Ecto neural progenitor cell (in vitro differentiated cells): ENCODE data around the gene LGR5.
"Not testable (repeated sequence)": the region's sequence is repeated elsewhere in the genome, so short reads cannot be mapped to it uniquely, and the experiment has no call there.

Experiments used
- DNase-seq: peaks from one replicate; pipeline ENCODE4 v3.0.0-alpha.2; 2018; ENCODE audit warnings: low spot score

The LGR5 gene

DNA sequence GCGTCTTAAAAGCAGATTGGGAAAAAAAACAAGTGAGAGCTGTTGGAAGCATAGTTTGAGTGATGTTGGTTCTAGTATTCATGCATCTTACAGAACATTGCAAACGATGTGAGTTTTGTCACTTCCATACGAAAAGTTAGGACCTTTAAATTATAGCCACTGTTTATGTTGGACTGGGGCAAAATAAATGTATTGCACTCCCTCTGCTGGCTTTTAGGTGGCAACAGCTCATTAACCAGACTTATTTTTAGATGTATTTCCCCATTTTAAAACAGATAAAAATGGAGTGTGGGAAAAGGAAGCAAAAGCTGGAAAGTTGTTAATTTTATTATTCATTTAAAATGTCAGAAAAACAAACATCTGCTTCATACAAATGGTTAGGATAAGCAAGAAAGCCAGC is 111.9 kb downstream of the LGR5 start:
- DNase-seq, result no peak

DNA sequence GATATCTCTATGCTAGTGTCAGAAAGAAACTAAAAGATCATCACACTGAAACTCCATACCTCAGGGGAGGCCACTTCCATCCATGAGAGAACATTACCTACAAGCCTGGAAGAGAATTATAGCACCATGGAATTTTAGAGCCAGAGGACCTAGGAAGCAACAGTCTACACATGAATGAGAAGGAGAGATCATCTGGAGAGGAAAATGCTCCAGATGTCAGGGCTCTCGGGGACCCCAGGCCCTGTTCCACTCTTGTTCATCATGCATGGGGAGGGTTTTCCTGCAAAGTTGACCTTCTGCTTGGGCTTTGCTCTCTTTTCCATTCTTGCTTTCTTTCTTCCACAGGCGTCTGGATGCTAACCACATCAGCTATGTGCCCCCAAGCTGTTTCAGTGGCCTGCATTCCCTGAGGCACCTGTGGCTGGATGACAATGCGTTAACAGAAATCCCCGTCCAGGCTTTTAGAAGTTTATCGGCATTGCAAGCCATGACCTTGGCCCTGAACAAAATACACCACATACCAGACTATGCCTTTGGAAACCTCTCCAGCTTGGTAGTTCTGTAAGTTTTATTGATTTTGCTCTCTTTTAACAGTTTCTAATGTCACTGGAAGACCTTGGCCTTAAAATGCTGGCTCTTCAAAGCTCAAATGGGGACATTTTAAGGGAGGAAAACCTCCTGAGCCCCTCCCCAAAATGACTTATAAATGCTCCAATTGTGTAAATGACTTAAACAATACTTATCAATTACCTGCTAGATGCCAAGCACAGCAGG is 113.3 kb downstream of the LGR5 start:
- DNase-seq, result no peak

DNA sequence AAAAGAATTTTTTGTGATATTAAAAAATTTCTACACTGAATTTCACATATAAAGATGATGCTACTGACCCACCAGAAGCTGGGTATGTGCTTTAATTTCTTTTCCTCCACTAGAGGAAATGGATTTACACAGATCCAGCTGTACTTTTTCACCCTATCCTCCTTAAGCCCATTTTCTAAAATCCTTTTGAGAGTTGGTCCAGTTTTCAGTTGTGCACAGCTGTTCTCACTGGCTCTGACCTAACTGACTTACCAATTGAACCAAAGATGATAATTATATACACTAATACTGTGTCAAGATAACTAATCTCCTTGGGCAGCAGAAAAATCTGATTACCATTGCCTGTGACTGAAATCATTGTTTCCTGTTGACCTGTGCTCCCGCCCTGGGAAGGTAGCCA is 115.6 kb downstream of the LGR5 start:
- DNase-seq, result no peak

DNA sequence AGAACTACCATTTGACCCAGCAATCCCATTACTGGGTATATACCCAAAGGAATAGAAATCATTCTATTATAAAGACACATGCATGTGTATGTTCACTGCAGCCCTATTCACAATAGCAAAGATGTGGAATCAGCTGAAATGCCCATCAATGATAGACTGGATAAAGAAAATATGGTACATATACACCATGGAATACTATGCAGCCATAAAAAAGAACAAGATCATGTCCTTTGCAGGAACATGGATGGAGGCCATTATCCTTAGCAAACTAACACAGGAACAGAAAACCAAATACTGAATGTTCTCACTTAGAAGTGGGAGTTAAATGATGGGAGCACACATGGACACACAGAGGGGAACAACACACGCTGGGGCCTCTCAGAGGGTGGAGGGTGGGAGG is 116.2 kb downstream of the LGR5 start:
- not testable (repeated sequence) for DNase-seq

DNA sequence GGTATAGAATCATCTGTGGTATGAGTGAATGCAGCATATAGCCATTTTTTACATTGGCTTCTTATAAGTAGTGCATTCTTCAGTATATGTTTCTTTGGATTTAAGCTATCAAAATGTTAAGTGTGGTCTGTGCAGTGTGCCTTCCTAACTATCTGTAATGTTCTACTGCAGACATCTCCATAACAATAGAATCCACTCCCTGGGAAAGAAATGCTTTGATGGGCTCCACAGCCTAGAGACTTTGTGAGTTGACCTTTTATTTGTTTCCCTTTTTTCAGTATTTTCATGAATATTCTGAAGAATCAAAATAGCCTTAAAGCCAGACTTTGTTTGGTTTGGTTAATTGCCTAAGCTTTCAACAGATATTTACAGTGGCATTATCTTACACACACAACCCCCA is 116.8 kb downstream of the LGR5 start:
- no peak for DNase-seq

DNA sequence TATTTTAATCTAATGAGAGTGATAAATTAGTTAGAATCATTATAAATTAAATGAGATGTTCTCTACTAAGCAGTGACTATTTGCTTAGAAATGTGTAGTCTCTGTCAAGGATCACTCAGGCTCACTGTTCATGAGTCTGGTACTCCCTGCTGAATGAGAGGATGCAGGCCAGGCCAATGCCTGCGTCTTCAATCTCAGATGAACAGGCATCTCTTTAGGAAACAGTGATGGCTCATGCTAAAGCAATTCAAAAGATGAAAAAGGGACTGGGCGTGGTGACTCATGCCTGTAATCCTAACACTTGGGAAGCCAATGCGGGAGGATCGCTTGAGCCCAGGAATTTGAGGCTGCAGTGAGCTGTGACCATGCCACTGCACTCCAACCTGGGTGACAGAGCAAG is 117.3 kb downstream of the LGR5 start:
- DNase-seq, result peak; percentile 53

DNA sequence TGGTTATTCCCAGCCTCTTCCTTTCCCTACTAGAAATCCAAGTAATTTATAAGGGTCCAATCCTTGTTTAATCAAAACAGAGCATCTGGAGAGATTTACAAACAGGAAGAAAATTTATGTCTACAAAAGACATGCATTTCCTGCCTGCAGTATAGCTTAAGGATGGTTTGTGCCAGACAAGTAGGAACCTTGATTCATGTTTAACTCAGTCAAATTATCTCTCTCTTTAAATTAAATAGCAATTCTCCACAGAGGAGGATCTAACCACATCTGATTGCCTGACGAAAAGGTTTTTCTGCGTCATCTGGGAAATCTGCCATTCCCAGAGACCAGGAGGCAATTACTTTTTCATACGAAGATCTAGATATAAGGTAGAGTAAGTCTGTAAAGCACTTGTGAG is 118.8 kb downstream of the LGR5 start:
- DNase-seq, result no peak

DNA sequence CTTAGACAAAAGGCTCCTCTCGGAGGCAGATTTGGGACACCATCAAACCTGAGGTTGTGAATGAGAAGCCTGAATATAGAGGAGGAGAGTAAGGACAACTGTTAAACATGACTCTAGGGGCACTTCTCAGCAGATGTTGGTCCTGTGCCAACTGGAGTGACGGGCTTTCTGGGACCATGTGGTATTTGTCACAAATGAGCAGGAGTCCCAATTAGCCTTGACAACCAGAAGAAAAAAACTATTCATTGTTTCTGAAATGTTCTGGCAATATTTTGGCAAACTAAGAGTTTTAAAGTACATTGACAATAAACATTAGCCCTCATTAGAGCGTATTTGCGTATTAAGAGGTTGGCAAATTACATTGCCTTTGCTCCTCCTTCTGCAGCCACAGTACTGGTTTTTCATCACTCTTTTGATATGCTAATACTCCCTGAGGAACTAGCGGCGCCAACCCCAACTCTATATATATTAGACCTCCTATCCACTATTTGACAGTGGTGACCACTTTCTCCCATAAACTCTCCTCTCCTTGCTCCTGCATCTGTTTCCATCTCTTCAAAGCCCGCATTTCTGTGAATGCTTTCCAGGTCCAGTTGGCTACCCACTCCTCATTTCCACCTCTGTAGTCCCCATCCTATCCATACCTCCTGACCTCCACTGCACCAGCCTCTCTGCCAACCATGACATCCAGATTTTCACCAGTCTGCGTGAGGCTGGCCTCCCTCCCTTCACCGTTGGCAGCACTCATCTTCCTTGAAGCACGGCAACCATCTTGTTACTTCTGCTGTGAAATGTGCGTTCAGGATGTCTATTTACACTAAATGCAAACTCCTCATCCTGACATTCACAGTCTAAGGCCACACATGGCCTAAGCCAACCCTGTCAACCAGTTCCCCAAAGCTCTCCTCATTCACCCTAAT is 123.3 kb downstream of the LGR5 start:
- DNase-seq, result no peak

DNA sequence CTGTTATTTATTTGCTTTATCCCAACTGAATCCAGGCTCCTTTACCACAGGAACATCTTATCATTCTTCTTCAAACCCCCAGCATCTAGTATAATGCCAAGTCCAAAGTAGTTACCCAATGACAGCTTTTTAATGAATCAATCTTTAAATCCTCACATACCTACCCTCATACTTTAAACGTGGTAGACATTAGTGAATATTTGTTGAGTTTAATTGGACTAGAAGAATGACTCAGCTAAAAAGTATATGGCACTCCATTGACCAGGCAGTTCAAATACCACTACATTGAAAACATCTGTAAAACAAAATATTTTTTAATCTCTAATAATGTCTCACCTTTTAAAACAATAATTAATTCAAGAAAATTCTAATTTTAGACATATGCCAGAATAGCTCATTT is 125.9 kb downstream of the LGR5 start:
- no peak for DNase-seq

DNA sequence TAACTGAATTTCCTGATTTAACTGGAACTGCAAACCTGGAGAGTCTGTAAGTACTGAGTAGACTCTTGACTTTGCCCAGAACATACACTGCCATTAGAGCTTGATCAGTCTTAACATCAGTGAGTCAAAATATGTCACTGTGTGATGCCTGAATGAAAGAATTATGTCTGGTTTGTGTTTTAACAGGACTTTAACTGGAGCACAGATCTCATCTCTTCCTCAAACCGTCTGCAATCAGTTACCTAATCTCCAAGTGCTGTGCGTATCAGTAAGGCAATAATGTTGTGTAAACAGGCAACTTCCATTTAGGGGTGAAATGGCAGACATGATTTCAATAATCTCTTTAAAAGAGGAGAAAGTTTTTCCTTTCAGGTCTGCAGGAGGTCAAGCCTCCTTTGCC is 127.1 kb downstream of the LGR5 start:
- no peak for DNase-seq

DNA sequence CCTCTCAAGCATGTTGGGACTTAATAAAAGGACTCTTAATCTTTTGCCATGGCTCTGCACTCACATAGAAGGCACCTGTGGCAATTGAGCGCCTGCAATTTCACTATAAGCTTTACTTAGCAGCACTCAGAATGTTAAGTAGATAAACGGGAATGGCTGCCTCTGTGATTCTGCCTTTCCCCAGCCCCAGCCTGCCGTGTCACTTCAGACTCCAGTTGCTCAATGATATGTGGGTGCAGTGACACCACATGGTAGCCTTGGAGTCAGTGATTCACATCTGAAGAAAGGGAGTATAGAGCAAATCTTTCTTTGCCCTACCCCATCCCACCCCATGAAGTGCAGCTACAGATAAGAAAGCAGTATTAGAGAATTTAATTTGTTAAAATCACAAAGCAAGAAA is 127.9 kb downstream of the LGR5 start:
- DNase-seq, result no peak

DNA sequence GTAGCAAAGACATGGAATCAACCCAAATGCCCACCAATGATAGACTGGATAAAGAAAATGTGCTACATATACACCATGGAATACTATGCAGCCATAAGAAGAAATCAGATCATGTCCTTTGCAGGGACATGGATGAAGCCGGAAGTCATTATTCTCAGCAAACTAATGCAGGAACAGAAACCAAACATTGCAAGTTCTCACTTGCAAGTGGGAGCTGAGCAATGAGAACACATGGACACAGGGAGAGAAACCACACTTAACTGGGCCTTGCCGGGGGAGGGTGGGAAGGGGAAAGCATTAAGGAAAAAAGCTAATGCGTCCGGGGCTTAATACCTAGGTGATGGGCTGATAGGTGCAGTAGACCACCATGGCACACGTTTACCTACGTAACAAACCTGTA is 130.3 kb downstream of the LGR5 start:
- not testable (repeated sequence) for DNase-seq

DNA sequence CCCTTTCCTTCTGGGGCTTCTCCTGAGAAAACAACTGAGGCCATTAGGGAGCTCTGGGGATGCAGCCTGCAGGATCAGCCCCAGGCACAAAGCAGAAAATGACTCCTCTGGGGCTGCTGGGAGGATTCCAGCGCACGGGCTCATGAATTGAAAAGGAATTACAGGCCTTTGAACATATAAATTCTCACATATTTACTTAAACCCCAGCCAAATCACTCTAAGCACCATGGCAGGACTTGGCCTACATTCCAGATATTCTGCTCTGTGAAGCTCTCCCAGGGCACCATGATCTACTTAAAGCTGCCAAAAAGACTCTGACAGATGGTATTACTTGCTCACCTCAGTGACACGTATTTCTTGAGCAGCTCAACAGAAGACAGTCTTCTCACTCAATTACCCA is 136.9 kb downstream of the LGR5 start:
- DNase-seq, result no peak

DNA sequence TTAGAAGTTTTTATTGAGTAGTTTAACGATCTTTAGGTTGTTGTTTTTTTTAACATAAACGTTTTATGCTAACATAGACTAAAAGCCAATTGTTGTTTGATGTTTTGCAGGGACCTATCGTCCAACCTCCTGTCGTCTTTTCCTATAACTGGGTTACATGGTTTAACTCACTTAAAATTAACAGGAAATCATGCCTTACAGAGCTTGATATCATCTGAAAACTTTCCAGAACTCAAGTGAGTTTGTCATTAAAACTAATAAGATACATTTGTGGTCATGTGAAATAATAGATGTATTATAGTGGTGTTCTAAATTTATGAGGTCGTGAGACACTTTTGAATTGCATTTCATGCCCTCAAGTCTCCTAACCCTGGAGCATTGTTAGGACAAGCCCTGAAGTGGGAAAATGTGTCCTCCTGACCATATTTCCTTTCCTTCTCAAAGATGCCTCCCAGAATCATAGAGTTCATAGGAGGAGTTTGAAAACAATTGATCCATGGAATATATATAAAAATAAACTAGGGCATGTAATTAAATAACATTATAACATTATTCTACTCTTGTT is 139.2 kb downstream of the LGR5 start:
- no peak for DNase-seq

DNA sequence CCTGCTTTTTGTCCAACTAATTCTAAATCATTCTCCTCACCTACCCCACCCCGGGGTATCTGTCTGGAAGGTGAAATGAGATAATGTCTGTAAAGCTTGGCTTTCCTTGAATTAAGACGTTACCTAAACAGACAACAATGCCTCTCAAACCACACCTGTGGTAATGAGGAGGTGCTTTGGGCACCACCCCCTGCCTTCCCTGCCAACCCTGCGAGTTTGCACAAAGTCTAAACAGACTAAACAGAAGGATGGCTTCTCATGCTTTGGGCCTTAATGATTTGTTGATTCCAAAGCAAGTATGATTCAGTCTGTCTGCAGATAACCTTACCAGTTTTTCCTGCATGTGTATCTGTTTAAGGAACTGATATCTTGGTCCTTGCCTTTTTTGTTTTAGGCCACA is 141.6 kb downstream of the LGR5 start:
- no peak for DNase-seq

DNA sequence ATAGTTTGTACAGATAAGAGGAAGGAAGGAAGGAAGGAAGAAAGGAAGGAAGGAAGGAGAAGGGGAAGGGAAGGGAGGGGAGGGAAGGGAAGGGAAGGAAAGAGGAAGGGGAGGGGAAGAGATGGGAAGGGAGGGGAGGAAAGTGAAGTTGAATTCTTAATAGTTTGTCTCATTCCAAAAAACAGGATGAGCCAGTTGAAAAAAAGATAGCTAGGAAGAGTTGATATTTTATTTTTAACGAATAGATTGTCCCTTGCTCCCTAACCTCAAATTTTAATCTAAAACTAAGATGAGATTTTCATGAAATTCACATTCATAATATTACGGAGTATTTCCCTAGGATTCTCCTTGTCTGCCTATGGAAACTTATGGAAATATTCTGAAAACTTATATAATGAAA is 143.3 kb downstream of the LGR5 start:
- no peak for DNase-seq

DNA sequence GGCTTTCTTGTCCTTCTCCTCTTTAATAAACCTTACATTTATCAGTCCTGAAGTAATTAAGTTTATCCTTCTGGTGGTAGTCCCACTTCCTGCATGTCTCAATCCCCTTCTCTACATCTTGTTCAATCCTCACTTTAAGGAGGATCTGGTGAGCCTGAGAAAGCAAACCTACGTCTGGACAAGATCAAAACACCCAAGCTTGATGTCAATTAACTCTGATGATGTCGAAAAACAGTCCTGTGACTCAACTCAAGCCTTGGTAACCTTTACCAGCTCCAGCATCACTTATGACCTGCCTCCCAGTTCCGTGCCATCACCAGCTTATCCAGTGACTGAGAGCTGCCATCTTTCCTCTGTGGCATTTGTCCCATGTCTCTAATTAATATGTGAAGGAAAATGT is 144.8 kb downstream of the LGR5 start:
- DNase-seq, result no peak

DNA sequence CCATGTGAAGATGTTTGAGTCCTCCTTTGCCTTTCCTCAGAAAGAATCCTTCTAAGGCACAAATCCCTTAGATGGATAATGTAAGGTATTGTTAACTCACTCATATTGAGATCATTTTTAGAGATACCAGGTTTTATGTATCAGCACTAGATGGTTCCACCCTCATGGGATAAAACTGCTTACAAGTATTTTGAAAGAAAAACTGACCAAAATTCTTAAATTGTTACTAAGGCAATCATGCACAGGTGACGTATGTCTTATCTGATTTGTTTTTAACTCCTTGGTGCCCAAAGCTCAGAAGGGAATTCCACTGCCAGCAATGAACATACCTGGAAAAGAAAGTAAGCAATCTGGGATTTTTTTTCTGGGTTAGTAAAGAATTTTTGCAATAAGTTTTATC is 145.6 kb downstream of the LGR5 start:
- DNase-seq, result no peak

DNA sequence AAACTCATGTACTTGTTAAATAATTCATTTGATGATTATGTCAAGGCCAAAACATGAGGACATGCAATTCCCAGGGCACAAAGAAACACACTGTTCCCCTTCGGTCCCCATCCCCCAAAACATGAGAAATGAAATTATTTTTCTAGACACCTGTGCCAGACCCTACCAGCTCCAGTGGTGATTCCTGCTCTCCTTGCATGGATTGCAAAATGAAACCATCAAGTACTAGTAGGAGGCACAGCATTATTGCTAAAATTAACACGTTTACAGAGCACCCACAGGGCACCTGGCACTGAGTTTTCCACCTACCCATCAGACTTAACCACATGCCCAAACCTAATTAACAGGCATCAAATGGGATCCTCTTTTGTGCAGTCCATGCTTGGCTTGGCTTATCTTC is 147.4 kb downstream of the LGR5 start:
- DNase-seq, result no peak

DNA sequence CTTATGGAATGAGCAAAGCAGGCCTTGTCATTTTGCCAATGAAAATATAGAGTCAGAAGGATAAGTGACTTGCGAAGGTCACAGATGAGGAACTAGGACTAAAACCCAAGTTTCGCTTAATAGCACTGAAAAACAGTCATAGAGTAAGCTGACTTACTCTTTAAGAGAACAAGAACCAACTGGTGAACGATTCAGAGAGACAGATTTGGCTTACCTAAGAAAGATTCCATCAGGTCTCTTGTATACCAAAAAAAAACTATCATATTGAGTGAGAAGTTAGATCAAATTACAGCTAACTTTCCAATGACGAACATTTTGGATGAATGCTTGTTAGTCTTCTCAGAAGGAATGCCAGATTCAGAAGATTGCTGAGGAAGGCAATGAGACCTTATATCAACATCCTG is 149.9 kb downstream of the LGR5 start:
- DNase-seq, result no peak

DNA sequence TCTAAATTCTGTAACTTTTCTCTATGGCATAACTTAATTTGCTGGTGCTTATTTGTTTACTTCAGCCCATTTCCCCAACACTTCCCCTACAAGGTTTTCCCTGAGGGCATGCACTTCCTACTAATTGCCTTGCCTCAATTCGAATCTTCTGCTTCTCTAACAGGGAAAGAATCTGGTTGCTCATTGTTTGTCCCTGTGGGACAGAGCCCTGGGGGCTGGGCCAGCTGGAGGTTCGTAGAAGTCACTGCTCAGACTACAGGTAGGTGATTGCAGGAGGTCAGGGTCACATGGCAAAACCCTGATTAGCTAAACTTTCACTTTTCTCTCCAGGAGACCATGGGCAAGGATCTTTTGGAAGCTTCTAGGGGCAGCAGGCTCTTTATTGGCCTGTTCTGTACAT is 152.0 kb downstream of the LGR5 start:
- DNase-seq, result no peak

DNA sequence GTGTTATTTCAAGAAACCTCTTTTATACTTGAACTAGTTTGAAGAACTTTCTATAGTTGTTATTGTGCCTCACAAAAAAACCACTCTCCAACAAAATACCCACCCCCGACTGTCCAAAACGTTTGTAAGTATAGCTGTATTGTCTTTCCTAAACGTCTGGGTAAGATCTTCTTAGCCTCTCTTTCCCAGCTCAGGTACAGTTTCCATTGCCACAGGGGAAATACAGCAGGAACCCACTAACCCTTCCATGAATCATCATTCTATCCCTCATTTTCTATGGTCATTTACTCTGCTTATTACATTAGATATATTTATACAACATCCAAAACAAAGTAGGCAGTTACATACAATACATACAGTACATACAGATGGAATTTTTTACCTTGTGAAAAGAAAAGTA is 153.2 kb downstream of the LGR5 start:
- no peak for DNase-seq
